Spleen (tissue), 13 donors: ENCODE results near the gene TPD52L3. TPM values are rescaled to one million over a fixed set of nuclear protein-coding genes. Genes with fewer than 3 reads are reported as not detected.

Experiments used
- DNase-seq: peaks from one replicate; pipeline ENCODE4 v3.0.0-alpha.2; 2020
- H3K27ac ChIP-seq, 8 donors: fragments of 200-600 bp; sonication (generic) in 7 of 8; 1 replicate in 4 of 8; 2 replicates in 4 of 8; pipeline versions ENCODE4 v1.5.0 to v1.8.0; 2016 to 2021; ENCODE audit warnings: inconsistent platforms in 4 of 8, mild to moderate bottlenecking in 4 of 8, moderate library complexity in 1 of 8
- H3K27me3 ChIP-seq, 7 donors: fragments of 200-600 bp; sonication (generic) in 6 of 7; replicated peaks in 1 of 7; 1 replicate in 4 of 7; 2 replicates in 3 of 7; pipeline versions ENCODE4 v1.5.0 to v1.8.0; 2016 to 2021; ENCODE audit warnings: inconsistent platforms in 3 of 7, mild to moderate bottlenecking in 1 of 7
- H3K36me3 ChIP-seq, 6 donors: fragments of 200-600 bp; sonication (generic) in 5 of 6; 1 replicate in 4 of 6; 2 replicates in 2 of 6; pipeline versions ENCODE4 v1.5.0 to v1.8.0; 2016 to 2021; ENCODE audit warnings: inconsistent platforms in 2 of 6
- H3K4me1 ChIP-seq, 6 donors: fragments of 200-600 bp; sonication (generic) in 5 of 6; 1 replicate in 3 of 6; 2 replicates in 3 of 6; pipeline versions ENCODE4 v1.5.0 to v1.8.0; 2016 to 2021; ENCODE audit warnings: inconsistent platforms in 3 of 6
- H3K4me3 ChIP-seq, 8 donors: fragments of 200-600 bp; sonication (generic) in 7 of 8; 1 replicate in 4 of 8; 2 replicates in 4 of 8; pipeline versions ENCODE4 v1.5.0 to v1.8.0; 2016 to 2021; ENCODE audit warnings: inconsistent platforms in 4 of 8, mild to moderate bottlenecking in 4 of 8, moderate library complexity in 2 of 8
- H3K9me3 ChIP-seq, 8 donors: fragments of 200-600 bp; sonication (generic) in 7 of 8; 1 replicate in 4 of 8; 2 replicates in 4 of 8; pipeline versions ENCODE4 v1.5.0 to v1.8.0; 2016 to 2021; ENCODE audit warnings: inconsistent platforms in 4 of 8
- CTCF ChIP-seq, 11 experiments: fragments of 200-600 bp in 7 of 11; fragments of 450-650 bp in 4 of 11; sonication (generic) in 4 of 11; IDR thresholded peaks in 8 of 11; conservative IDR thresholded peaks in 3 of 11; 1 replicate in 7 of 11; 2 replicates in 4 of 11; pipeline versions ENCODE4 v1.4.0 to v1.8.0; 2016 to 2021; ENCODE audit warnings: antibody characterized with exemption in 11 of 11, inconsistent platforms in 4 of 11, mild to moderate bottlenecking in 1 of 11
- POLR2A ChIP-seq, 3 donors: fragments of 450-650 bp; IDR thresholded peaks; one replicate each; pipeline ENCODE4 v1.5.1; 2017; ENCODE audit warnings: antibody characterized with exemption in 3 of 3, mild to moderate bottlenecking in 1 of 3
- POLR2AphosphoS5 ChIP-seq, 3 donors: sonication (generic); formaldehyde crosslinking; IDR thresholded peaks; one replicate each; pipeline ENCODE4 v1.5.1; 2017; ENCODE audit warnings: antibody characterized with exemption in 3 of 3
- WGBS, 5 donors: extraction: QIAGEN DNeasy Blood & Tissue Kit in 3 of 5; methylation state at CpG; one replicate each; pipeline versions ENCODE4 v1.1.5 to v1.1.7; 2013 to 2018; 5-methylcytosine and 5-hydroxymethylcytosine counted together
- intact Hi-C: fragments of 100-400 bp; cut with DNase I; formaldehyde crosslinking; loops from one replicate; pipeline ENCODE4 v1.15.0; 2023; ENCODE audit warnings: low total_unique reads
- long read RNA-seq, 2 donors: transcript quantifications; one replicate each; lab custom pipeline, GENCODE V29; 2026
- polyA plus RNA-seq, 3 donors: library from polyadenylated mRNA; stranded (reverse); fragments of 200-250 nt; gene quantifications; one replicate each; pipeline ENCODE4 v1.2.1, GENCODE V29; 2013
- total RNA-seq, 7 donors: library from RNA; depleted of rRNA in 3 of 7; stranded (reverse); fragments of >200 nt in 3 of 7; fragmentation: NEBNext Ultra II Directional in 4 of 7; extraction: Animal tissue kit (Norgen Biotek cat#: 25700) in 4 of 7; gene quantifications; one replicate each; pipeline versions ENCODE4 v1.1.0 to v1.2.1, GENCODE V29; 2016 to 2021
- donor health status: healthy with polysubstance abuse.
- donor health status: DM: no; HTN: no; CAD: no; lungs with moderate emphysema.
- donor health status: DM: no; HTN: no; CAD: no.
- donor health status: Bipolar disorder and iron deficiency.
- donor health status: healthy.
- donor health status: DM: no; HTN: no; CAD: no.
- donor health status: DM: yes; HTN: yes; CAD: no.

Gene TPD52L3
- total RNA-seq (not detected), polyA plus RNA-seq (under 1 TPM in 1 of 3 donors, not detected in 2; 0.03 TPM)
- long read RNA-seq, donor 1 = 0 reads
- long read RNA-seq, donor 2 = 0 reads

DNA sequence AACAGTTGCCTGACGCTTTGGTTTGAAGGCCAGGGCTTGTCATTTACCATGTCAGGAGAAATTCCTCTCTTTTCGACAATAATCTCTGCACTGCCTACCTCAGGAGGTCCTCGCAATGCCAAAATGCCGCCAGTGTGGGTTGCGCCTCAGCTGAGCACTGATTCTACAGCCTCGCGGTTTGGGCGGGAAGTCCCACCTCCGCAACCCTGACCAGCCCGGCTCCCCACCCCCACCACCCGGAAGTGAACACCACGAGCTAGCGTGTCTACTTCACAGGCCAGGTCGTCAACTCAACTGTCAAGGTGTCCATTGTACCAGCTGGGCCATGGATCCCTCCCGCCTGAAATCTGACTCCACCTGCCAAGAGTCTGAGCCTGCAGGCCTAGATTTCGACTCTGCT, at the start of gene TPD52L3:
TPD52L3 (plus strand) TSS at position 273 of the 400 bp plus-strand sequence. CDS start 221 bp downstream, outside the sequence.
- 88 to 91% (median 90%) methylated on average over 16 of the region's 16 CpGs for WGBS, 5 donors
- DNase-seq = no peak
- TF ChIP-seq CTCF (IDR thresholded peaks at IDR 0.05 in 8 of 11, conservative IDR thresholded peaks at IDR 0.05 in 3 of 11) (no peak), POLR2AphosphoS5 (IDR thresholded peaks at IDR 0.05) (no peak), POLR2A (IDR thresholded peaks at IDR 0.05) (no peak)
- peaks cover 0 to 6% (median 0%) of the 10 kb centered on the region in 7 donors for H3K27me3 ChIP-seq
- intact Hi-C loops = no loop called here
- peaks cover 0 to 6% (median under 1%) of the 10 kb centered on the region in 8 donors for H3K9me3 ChIP-seq
- H3K4me3 ChIP-seq = no peak within 1 kb of the TSS
- no peaks in the 10 kb centered on the region for H3K4me1 ChIP-seq
- H3K36me3 ChIP-seq = no peaks in the 10 kb centered on the region
- H3K27ac ChIP-seq = no peak within 1 kb of the TSS

DNA sequence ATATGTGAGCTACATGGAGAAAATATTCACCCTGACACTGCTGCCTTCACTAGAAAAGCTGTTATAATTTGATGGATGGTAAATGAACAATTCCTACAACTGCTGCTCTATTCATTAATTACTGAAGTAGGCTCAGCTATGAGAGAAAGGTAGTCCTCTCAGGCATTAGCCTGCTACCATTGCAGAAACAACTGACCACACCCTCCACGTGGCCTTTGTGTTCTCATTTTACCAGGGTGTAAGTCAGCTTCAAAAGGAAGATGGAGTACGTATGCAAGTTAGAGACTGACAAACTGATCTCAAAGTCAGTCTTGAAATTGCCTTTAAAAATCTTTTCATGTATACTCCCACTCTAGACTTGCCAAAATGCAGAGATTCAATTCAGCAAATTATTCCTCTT, 26.3 kb upstream of the TPD52L3 start:
- Histone ChIP-seq H3K36me3 (no peaks in the 10 kb centered on the region), H3K4me1 (no peaks in the 10 kb centered on the region), H3K27me3 (peaks cover 0 to 9% (median 0%) of the 10 kb centered on the region in 7 donors), H3K4me3 (no peak overlapping the region), H3K9me3 (no peaks in the 10 kb centered on the region), H3K27ac (no peak overlapping the region)
- intact Hi-C loops = loop anchor here (10.0 kb wide), 3 partner anchors 107 to 417 kb away; no protein-coding TSS in a partner anchor
- no peak for DNase-seq
- TF ChIP-seq POLR2A (IDR thresholded peaks at IDR 0.05) (no peak), POLR2AphosphoS5 (IDR thresholded peaks at IDR 0.05) (no peak), CTCF (IDR thresholded peaks at IDR 0.05 in 8 of 11, conservative IDR thresholded peaks at IDR 0.05 in 3 of 11) (no peak)
- 19 to 63% (median 46%) methylated on average over 2 of the region's 2 CpGs for WGBS, 5 donors

GRCh38 chr9:6302417-6302816, 25.8 kb upstream of the TPD52L3 start:
- no peak overlapping the region for H3K4me3 ChIP-seq
- no peak for TF ChIP-seq POLR2AphosphoS5 (IDR thresholded peaks at IDR 0.05)
- no peak for TF ChIP-seq CTCF (IDR thresholded peaks at IDR 0.05 in 8 of 11, conservative IDR thresholded peaks at IDR 0.05 in 3 of 11)
- no peak for TF ChIP-seq POLR2A (IDR thresholded peaks at IDR 0.05)
- no peaks in the 10 kb centered on the region for H3K4me1 ChIP-seq
- H3K27ac ChIP-seq = no peak overlapping the region
- intact Hi-C loops = loop anchor here (10.0 kb wide), 3 partner anchors 108 to 418 kb away; no protein-coding TSS in a partner anchor
- DNase-seq = no peak
- no peaks in the 10 kb centered on the region for H3K9me3 ChIP-seq
- peaks cover 0 to 9% (median 0%) of the 10 kb centered on the region in 7 donors for H3K27me3 ChIP-seq
- H3K36me3 ChIP-seq = no peaks in the 10 kb centered on the region

DNA sequence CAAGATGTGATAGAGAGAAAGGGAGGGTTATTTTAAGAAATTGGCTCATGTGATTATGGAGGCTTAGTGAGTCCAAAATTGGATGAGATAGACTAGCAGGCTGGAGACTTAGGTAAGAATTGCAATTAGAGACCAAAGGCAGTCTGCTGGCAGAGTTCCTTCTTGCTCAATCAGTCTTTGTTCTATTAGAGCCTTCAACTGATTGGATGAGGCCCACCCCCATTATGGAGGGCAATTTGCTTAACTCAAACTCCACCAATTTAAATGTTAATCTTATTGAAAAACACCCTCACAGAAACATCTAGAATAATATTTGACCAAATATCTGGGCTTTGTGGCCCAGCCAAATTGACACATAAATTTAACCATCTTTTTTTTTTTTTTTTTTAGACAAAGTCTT, 23.9 kb upstream of the TPD52L3 start:
- Histone ChIP-seq H3K36me3 (no peaks in the 10 kb centered on the region), H3K4me1 (no peaks in the 10 kb centered on the region), H3K9me3 (no peaks in the 10 kb centered on the region), H3K27me3 (peaks cover 0 to 9% (median 0%) of the 10 kb centered on the region in 7 donors), H3K4me3 (no peak overlapping the region), H3K27ac (no peak overlapping the region)
- intact Hi-C loops = loop anchor here (10.0 kb wide), 3 partner anchors 109 to 419 kb away; no protein-coding TSS in a partner anchor
- no peak for DNase-seq
- TF ChIP-seq POLR2A (IDR thresholded peaks at IDR 0.05) (no peak), CTCF (IDR thresholded peaks at IDR 0.05 in 8 of 11, conservative IDR thresholded peaks at IDR 0.05 in 3 of 11) (no peak), POLR2AphosphoS5 (IDR thresholded peaks at IDR 0.05) (no peak)
